NCI-H774 (cell line): Measurements from ENCODE around the gene FPR1.

Source experiments
- DNase-seq: peaks from one replicate; lab custom pipeline; 2025; lab: John Stamatoyannopoulos, UW

The FPR1 gene

GRCh38 chr19:51737389-51737788, 14.3 kb downstream of the FPR1 start:
- DNase-seq: no peak

DNA sequence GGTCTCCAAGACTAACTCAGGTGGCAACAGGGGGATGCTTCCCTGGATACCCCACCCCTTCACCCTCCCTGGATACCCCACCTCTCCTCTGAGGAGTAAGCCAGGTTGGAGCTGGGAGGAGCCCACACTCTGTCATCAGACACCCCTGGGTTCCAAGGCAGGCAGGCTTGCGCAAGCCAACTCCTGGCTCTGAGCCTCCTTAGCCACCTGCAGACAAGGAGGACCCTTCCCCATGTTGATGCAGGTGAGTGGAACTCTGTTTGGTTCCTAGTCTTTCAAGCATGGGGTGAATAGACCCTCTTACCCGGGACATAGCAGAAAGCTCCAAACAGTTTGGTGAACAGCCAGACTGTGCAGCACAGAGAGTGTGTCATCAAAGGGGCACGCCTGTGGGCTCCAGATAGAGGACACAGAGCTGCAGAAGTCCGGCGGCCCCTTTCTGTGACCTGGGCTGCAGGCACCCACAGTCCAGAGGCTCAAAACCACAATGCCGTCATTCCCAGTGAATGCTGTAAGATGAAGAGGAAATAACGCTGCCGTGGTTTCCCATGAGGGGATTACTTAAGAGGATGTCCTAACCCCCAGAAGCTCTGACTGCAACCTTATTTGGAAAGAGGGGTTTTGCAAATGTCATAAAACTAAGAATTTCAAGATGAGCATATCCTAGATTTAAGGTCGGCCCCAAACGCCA, 15.8 kb downstream of the FPR1 start:
- no peak for DNase-seq

GRCh38 chr19:51733742-51734522, 17.7 kb downstream of the FPR1 start:
- no peak for DNase-seq

DNA sequence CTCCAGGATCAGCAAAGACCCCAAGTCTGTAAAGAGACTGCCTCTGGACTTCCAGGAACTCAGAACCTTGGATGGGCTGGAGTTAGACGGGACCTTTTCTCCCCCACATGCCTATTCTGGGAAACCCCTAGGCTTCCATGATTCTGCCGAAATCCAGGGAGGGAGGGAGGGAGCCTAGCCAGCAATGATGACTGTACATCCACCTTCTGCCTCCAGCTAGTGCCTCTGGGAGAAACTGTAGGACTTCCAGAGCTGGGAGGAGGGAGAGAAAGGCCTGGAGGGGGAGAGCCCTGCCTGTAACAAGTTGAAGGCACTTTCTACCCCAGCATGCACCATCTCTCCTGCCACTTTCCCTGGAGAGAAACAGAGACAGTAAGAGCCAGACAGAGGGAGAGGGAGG, 21.9 kb downstream of the FPR1 start:
- DNase-seq: no peak

- no peak for DNase-seq
Observed at GRCh38 chr19:51727349-51727880, 24.3 kb downstream of the FPR1 start.

GRCh38 chr19:51726049-51726448, 25.6 kb downstream of the FPR1 start:
- no peak for DNase-seq

GRCh38 chr19:51724543-51724942, 27.1 kb downstream of the FPR1 start:
- DNase-seq: no peak

- DNase-seq: no peak
Observed at GRCh38 chr19:51722492-51722891, 29.2 kb downstream of the FPR1 start.

- DNase-seq: no peak
Observed at GRCh38 chr19:51721905-51722304, 29.8 kb downstream of the FPR1 start.

DNA sequence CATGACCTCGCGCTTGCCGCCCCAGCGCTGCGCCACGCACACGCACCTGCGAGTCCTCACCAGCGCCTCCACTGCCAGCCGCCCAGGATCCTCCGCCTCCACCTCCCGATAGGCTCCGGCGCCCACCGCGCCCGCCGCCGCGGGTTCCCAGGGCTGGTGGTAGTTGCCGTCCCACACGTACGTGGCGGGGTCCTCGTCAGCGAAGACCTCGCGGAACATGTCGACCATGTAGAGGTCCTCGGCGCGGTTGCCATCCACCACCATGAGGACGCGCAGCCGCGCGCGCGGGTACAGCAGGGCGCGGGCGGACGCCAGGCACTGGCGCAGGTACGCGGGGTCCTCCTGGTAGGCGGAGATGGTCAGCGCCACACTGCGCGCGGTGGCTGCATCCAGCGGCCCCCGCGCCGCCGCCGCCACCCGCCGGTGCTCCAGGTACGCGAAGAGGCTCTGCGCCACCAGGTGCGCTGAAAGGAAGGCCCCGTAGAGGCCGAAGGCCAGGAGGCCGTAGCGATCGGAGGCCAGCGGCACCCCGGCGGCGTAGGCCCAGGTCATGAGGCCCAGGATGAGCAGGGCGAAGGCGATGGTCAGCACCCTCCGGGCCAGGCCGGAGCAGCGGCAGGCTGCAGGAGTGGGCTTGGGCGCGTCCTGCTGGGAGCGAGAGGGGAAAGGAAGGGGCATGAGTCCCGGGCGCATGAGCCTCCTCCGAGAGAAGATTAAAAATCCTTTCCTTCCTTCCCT, 32.3 kb downstream of the FPR1 start:
- no peak for DNase-seq

GRCh38 chr19:51716925-51717324, 34.8 kb downstream of the FPR1 start:
- DNase-seq: no peak

DNA sequence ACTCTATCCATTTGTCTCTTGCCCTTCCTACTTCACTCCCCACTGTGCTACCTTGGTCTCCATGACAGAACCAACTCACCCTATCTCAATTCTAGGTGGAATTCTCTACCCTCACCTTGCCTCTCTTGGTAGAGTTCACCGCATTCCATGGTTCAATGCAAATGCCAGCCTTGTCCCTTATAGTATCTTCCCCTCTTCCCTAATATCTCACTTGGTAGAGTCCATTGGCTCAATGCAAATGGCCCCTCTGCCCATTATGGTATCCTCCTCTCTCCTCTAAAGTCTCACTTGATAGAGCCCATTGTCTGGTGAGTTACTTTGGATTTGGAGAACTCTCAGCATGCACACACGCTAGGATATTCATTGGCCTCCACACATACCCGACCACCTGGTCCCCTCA, 35.8 kb downstream of the FPR1 start:
- no peak for DNase-seq

DNA sequence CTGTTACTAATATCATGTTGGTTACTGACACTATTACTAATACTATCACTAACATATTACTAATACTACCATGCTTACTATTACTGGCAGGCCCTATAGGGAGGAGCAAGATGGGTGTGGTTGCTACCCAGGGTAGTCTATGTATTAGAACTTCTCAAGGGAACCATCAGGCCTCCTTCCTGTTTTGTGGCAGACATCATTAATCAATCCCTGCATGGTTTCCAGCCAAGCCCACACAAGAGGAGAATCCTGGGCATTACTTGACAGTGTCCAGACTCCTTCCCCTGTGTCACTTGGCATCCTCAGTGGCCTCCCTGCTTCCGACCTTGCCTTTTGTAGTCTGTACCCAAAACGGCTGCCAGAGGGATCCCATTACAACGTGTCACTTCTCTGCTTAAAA, 36.8 kb downstream of the FPR1 start:
- no peak for DNase-seq

DNA sequence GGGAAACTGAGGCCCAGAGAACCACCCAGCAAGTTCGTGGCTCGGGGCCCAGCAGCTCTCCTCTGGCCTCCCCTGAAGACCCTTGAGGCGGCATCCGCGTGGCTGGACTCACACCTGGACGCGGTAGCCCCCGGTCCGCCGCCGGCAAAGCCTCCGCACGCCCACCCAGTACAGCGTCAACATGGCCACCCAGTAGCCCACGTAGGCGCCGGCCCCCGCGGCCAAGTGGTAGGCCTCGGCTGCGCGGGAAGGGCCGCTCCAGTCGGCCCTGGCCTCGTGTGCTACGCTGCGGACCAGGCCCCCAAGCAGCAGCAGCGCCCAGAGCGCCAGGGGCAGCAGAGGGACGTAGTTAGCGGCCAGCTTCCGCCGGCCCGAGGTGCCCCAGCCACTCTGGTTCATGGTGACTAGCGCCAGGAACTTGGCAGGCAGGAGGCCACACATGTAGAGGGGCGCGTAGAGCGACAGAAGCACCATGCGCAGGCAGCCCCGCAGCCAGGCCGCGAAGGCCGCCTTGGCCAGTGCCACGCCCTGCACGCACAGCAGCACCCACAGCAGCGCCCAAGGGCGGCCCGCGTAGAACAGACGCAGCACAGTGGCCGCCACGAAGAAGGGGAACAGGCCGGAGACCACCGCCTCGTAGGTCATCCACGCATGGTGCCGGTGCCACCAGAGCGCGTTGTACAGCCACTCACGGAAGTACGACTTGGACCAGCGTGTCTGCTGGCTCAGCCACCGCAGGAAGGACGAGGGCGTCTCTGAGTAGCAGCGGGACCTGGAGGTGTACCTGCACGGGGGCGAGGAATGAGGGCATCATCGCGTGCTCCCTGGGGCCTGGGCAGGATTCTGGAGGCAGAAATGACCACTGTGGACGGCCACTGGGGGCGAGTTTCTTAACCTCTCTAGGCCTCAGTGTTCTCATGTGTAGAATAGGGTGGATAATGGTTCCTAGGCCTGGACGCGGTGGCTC, 38.1 kb downstream of the FPR1 start:
- DNase-seq: no peak

- DNase-seq: peak; percentile 21
Observed at GRCh38 chr19:51712461-51713081, 39.1 kb downstream of the FPR1 start.

DNA sequence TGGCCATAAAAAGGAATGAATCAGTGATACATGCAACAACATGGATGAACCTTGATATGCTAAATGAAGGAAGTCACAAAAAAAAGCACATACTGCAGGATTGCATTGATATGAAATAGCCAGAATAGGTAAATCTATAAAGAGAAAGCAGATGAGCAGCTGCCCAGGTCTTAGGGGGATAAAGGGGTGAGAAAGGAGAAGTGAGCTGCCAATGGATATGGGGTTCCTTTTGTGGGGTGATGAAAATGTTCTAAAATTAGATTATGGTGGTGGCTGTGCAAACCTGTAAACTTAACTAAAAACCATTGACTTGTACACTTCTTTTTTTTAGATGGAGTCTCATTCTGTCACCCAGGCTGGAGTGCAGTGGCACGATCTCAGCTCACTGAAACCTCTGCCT, 40.0 kb downstream of the FPR1 start:
- no peak for DNase-seq

GRCh38 chr19:51710163-51710562, 41.5 kb downstream of the FPR1 start:
- DNase-seq: no peak

DNA sequence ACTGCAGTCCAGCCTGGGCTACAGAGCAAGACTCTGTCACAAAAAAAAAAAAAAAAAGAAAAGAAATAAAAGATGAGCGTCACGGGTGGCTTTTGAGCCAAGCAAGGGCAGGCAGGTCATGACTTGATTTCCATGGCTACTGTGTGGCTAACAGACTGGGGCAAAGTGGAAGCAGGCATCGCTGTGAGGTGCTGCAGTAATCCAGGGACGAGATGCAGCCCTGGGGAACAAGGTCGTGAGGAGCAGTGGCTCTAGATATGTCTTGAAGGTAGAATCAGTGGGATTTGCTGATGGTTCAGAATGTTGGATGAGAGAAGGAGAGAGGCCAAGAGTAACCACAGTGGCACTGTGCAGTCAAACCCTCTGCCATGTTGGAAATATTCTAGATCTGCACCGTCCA, 42.1 kb downstream of the FPR1 start:
- no peak for DNase-seq

- DNase-seq: no peak
Observed at GRCh38 chr19:51708811-51709210, 42.9 kb downstream of the FPR1 start.

- DNase-seq: no peak
Observed at GRCh38 chr19:51706885-51707284, 44.8 kb downstream of the FPR1 start.

DNA sequence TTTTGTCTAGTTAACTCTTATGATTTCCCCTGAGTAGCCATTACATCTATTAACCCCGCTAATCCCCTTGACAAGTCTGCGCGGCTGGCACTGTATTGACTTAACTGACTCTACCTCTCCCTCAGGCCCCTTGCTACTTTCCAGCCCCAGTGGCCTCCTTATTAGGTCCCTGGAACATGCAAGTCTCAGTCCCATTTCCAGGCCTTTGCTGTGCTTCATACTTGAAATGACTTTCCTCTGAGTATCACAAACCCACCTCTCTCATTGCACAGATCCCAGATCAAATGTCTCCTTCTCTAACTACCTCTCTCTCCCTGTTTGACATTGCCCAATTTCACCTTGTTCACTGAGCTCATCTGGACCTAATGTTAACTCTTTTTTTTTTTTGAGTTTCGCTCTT, 45.4 kb downstream of the FPR1 start:
- DNase-seq: no peak
